Thymus (tissue), 11 donors: ENCODE measurements around the gene TMEM181. TPM values are rescaled to one million over a fixed set of nuclear protein-coding genes. Genes with fewer than 3 reads are reported as not detected.
"Not testable (repeated sequence)": the region's sequence is repeated elsewhere in the genome, so short reads cannot be mapped to it uniquely, and the experiment has no call there.

Experiments used
- DNase-seq, 9 donors: peaks; one replicate each; pipeline ENCODE4 v3.0.0-alpha.2; 2013; ENCODE audit warnings: low spot score in 9 of 9, low read depth in 6 of 9, missing footprints in 1 of 9
- H3K27ac ChIP-seq, 2 donors: one replicate each; pipeline ENCODE4 v1.5.1; 2013; ENCODE audit warnings: control low read depth in 1 of 2, low read depth in 1 of 2, low read length in 1 of 2, mild to moderate bottlenecking in 1 of 2, moderate library complexity in 1 of 2
- H3K27me3 ChIP-seq, 2 donors: one replicate each; pipeline ENCODE4 v1.5.1; 2013; ENCODE audit warnings: low read length in 1 of 2; ENCODE audit not compliant: control insufficient read depth in 2 of 2, insufficient read depth in 1 of 2
- H3K36me3 ChIP-seq, 2 donors: one replicate each; pipeline ENCODE4 v1.5.1; 2013; ENCODE audit warnings: low read length in 1 of 2, mild to moderate bottlenecking in 1 of 2, moderate library complexity in 1 of 2; ENCODE audit not compliant: control insufficient read depth in 2 of 2, insufficient read depth in 2 of 2
- H3K4me1 ChIP-seq, 2 donors: one replicate each; pipeline ENCODE4 v1.5.1; 2013; ENCODE audit warnings: low read length in 2 of 2; ENCODE audit not compliant: control insufficient read depth in 2 of 2, insufficient read depth in 2 of 2
- H3K4me3 ChIP-seq, 2 donors: one replicate each; pipeline ENCODE4 v1.5.1; 2013; ENCODE audit warnings: low read length in 2 of 2, control low read depth in 1 of 2, mild to moderate bottlenecking in 1 of 2
- H3K9me3 ChIP-seq, 2 donors: one replicate each; pipeline ENCODE4 v1.5.1; 2013; ENCODE audit warnings: low read length in 1 of 2, mild to moderate bottlenecking in 1 of 2; ENCODE audit not compliant: control insufficient read depth in 2 of 2, insufficient read depth in 1 of 2
- WGBS: extraction: QIAGEN DNeasy Blood & Tissue Kit; methylation state at CpG from one replicate; pipeline ENCODE4 v1.1.7; 2013; 5-methylcytosine and 5-hydroxymethylcytosine counted together
- polyA plus RNA-seq: library from polyadenylated mRNA; stranded (reverse); fragments of 200-250 nt; gene quantifications from one replicate; pipeline ENCODE4 v1.2.3, GENCODE V29; 2013
- total RNA-seq: library from RNA; stranded (reverse); fragments of 120-200 nt; gene quantifications from one replicate; pipeline ENCODE4 v1.2.4, GENCODE V29; 2013
- donor health status: healthy.

Gene TMEM181
- total and polyA plus RNA-seq, 2 donors: 8.6 to 21.0 TPM

- WGBS: 80% methylated on average over 3 of the region's 3 CpGs
Observed at GRCh38 chr6:158519300-158519699, 40.6 kb upstream of the TMEM181 start.

DNA sequence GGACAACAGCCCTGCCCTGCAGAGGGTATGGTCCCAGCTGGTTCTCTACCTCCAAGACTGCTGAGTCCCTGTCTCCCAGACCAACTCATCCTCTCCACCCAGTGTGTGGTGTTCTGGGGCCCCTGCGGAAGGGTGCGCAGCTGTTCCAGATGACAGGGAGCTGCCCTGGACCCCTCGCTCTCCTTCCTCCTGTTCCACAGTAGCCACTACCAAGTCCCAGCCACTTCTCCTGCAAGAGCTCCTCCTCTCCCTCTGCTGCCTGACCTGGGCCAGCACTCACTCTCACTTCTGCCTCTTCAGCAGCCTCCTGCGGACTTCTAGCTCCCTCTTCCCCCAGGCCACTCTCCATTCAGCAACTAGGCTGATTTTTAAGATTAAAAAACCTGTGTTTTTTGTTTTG lies 40.1 kb upstream of the TMEM181 start:
- peaks cover 2 to 39% of the 10 kb centered on the region in 2 donors for H3K27me3 ChIP-seq
- WGBS: 95% methylated on average over 4 of the region's 4 CpGs
- DNase-seq: no peak
- no peaks in the 10 kb centered on the region for H3K36me3 ChIP-seq
- no peak overlapping the region for H3K4me3 ChIP-seq
- H3K4me1 ChIP-seq: peaks cover 4 to 31% of the 10 kb centered on the region in 2 donors
- H3K27ac ChIP-seq: no peak overlapping the region
- H3K9me3 ChIP-seq: no peaks in the 10 kb centered on the region

More at GRCh38 chr6:158519300-158519699, 40.6 kb upstream of the TMEM181 start:
- Histone ChIP-seq H3K27me3 (peaks cover 2 to 37% of the 10 kb centered on the region in 2 donors), H3K4me1 (peaks cover 8 to 35% of the 10 kb centered on the region in 2 donors), H3K9me3 (no peaks in the 10 kb centered on the region), H3K36me3 (no peaks in the 10 kb centered on the region), H3K27ac (no peak overlapping the region), H3K4me3 (no peak overlapping the region)
- DNase-seq: no peak

GRCh38 chr6:158520975-158521374 lies 38.9 kb upstream of the TMEM181 start:
- whole genome bisulfite sequencing: 97% methylated on average over 7 of the region's 7 CpGs
- not testable (repeated sequence) for H3K4me3 ChIP-seq, H3K9me3 ChIP-seq, H3K27ac ChIP-seq, H3K36me3 ChIP-seq, DNase-seq
- Histone ChIP-seq H3K27me3 (peaks cover 2 to 38% of the 10 kb centered on the region in 2 donors), H3K4me1 (peaks cover 3 to 24% of the 10 kb centered on the region in 2 donors)

DNA sequence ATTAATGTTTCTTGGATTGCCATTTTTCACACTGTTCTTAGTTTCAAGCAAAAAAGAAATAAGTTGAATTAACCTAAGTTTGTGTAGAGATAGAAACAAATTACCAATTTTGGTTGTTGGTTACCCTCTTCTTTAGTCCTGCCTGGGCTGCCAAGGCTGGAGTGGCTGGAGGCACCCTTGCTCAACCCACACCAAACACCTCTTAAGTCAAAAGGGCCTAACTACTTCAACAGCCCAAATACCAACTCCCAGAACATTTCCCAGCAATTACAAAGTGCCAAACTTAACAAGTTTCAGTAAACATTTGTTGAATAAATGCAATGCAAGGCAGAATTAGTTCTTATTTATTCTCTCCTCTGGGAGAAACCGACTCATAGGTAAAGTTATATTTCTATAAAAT lies 38.1 kb upstream of the TMEM181 start:
- H3K27ac ChIP-seq: no peak overlapping the region
- no peaks in the 10 kb centered on the region for H3K36me3 ChIP-seq
- H3K27me3 ChIP-seq: peaks cover 2 to 31% of the 10 kb centered on the region in 2 donors
- no peak for DNase-seq
- no peak overlapping the region for H3K4me3 ChIP-seq
- peaks cover 3 to 16% of the 10 kb centered on the region in 2 donors for H3K4me1 ChIP-seq
- 99% methylated on average over 1 of the region's 1 CpG for WGBS
- H3K9me3 ChIP-seq: no peaks in the 10 kb centered on the region

- H3K36me3 ChIP-seq: no peaks in the 10 kb centered on the region
- no peak overlapping the region for H3K27ac ChIP-seq
- 97% methylated on average over 11 of the region's 11 CpGs for WGBS
- peaks cover 0 to 23% of the 10 kb centered on the region in 2 donors for H3K27me3 ChIP-seq
- no peak for DNase-seq
- H3K4me1 ChIP-seq: peaks cover 3 to 10% of the 10 kb centered on the region in 2 donors
- H3K4me3 ChIP-seq: no peak overlapping the region
- H3K9me3 ChIP-seq: no peaks in the 10 kb centered on the region
Observed at GRCh38 chr6:158522616-158523015, 37.3 kb upstream of the TMEM181 start.

DNA sequence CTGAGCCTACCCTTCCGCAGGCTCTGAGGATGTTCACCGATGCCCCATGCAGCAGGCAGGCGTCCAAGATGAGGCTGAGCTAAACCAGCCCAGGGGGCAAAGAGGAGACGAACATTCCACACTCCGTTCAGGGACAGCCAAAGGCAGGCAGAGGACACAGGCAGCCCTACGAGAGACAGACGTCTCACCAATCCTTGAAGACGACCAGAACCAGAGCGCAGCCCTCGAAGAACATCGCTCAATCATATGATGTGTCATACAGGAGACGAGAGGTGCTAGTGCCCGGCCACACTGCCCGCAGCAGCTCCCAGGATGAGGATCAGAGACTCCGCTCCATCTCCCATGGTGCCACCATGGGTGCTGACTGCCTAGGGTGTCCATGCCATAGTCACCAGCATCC lies 35.6 kb upstream of the TMEM181 start:
- no peak for DNase-seq
- Histone ChIP-seq H3K27me3 (peaks cover 0 to 16% of the 10 kb centered on the region in 2 donors), H3K4me3 (no peak overlapping the region), H3K9me3 (no peaks in the 10 kb centered on the region), H3K4me1 (no peaks in the 10 kb centered on the region), H3K36me3 (no peaks in the 10 kb centered on the region), H3K27ac (no peak overlapping the region)
- WGBS: 97% methylated on average over 15 of the region's 15 CpGs

- H3K27ac ChIP-seq, H3K4me3 ChIP-seq, H3K27me3 ChIP-seq, H3K36me3 ChIP-seq, DNase-seq, H3K9me3 ChIP-seq, H3K4me1 ChIP-seq: not testable (repeated sequence)
- 96% methylated on average over 1 of the region's 1 CpG for WGBS
Observed at GRCh38 chr6:158527858-158528257, 32.0 kb upstream of the TMEM181 start.

GRCh38 chr6:158528826-158529225 lies 31.1 kb upstream of the TMEM181 start:
- DNase-seq: no peak
- Histone ChIP-seq H3K27me3 (peaks cover 0 to 6% of the 10 kb centered on the region in 2 donors), H3K9me3 (no peaks in the 10 kb centered on the region), H3K36me3 (no peaks in the 10 kb centered on the region), H3K4me3 (no peak overlapping the region), H3K4me1 (no peaks in the 10 kb centered on the region), H3K27ac (no peak overlapping the region)
- 85% methylated on average over 6 of the region's 6 CpGs for WGBS

GRCh38 chr6:158529629-158530028 lies 30.3 kb upstream of the TMEM181 start:
- Histone ChIP-seq H3K27me3 (peaks cover 0 to 5% of the 10 kb centered on the region in 2 donors), H3K27ac (no peak overlapping the region), H3K9me3 (no peaks in the 10 kb centered on the region), H3K36me3 (no peaks in the 10 kb centered on the region), H3K4me1 (no peaks in the 10 kb centered on the region), H3K4me3 (no peak overlapping the region)
- 90% methylated on average over 8 of the region's 8 CpGs for WGBS
- DNase-seq: no peak

DNA sequence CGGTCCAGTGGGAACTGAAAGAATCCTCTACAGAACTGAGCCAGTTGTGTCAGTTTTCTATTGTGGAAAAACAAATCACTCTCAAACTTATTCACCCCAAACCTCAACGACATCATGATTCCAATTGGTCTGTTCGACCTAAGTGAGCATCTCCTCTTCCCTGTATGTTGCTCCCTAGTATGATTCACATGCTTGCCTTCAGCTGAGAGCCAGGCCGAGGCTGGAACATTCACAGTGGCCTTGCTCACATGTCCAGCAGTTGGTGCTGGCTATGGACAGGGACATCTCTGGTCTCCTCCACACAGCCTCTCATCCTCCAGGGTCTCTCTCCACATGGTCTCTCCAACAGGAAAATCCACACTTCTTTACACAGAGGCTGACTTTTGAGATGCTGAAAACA lies 28.3 kb upstream of the TMEM181 start:
- WGBS: 87% methylated on average over 4 of the region's 4 CpGs
- no peak for DNase-seq
- H3K27me3 ChIP-seq: peaks cover 13 to 23% of the 10 kb centered on the region in 2 donors
- H3K27ac ChIP-seq: no peak overlapping the region
- no peaks in the 10 kb centered on the region for H3K9me3 ChIP-seq
- no peak overlapping the region for H3K4me3 ChIP-seq
- H3K4me1 ChIP-seq: peaks cover 2 to 3% of the 10 kb centered on the region in 2 donors
- H3K36me3 ChIP-seq: no peaks in the 10 kb centered on the region
